Measurements from ENCODE around the gene SLC26A4.

GRCh38 chr7:107644309-107644974, 16.2 kb upstream of the SLC26A4 start:
- TF ChIP-seq CTCF (IDR thresholded peaks at IDR 0.05) (no peak), POLR2A (IDR thresholded peaks at IDR 0.05) (no peak)
